ENCODE measurements around the gene ROCK1.
"Not testable (repeated sequence)": the region's sequence is repeated elsewhere in the genome, so short reads cannot be mapped to it uniquely, and the experiment has no call there.

ROCK1 gene

GRCh38 chr18:21111346-21112139, at the start of gene ROCK1:
ROCK1 (minus strand) TSS chr18:21111813; CDS start chr18:21110910, 903 bp downstream.
- DNase-seq (ENCODE audit: low read depth in 2 of 2): peak; percentile 90 to 92

GRCh38 chr18:21155443-21155842, 43.8 kb upstream of the ROCK1 start:
- no peak for DNase-seq (ENCODE audit: low read depth in 2 of 2)

- no peak for DNase-seq (ENCODE audit: low read depth in 2 of 2)
Observed at GRCh38 chr18:21146016-21146415, 34.4 kb upstream of the ROCK1 start.

GRCh38 chr18:21145371-21145770, 33.8 kb upstream of the ROCK1 start:
- no peak for DNase-seq (ENCODE audit: low read depth in 2 of 2)

- DNase-seq (ENCODE audit: low read depth in 2 of 2): no peak
Observed at GRCh38 chr18:21141668-21142422, 30.2 kb upstream of the ROCK1 start.

GRCh38 chr18:21137719-21138488, 26.3 kb upstream of the ROCK1 start:
- not testable (repeated sequence) for DNase-seq (ENCODE audit: low read depth in 2 of 2)

GRCh38 chr18:21134895-21135294, 23.3 kb upstream of the ROCK1 start:
- DNase-seq (ENCODE audit: low read depth in 2 of 2): no peak

GRCh38 chr18:21132398-21132918, 20.8 kb upstream of the ROCK1 start:
- no peak for DNase-seq (ENCODE audit: low read depth in 2 of 2)

- no peak for DNase-seq (ENCODE audit: low read depth in 2 of 2)
Observed at GRCh38 chr18:21131698-21132227, 20.1 kb upstream of the ROCK1 start.

GRCh38 chr18:21129566-21130216, 18.1 kb upstream of the ROCK1 start:
- DNase-seq (ENCODE audit: low read depth in 2 of 2): peak in 1 of 2 experiments; percentile 20

GRCh38 chr18:21123290-21123926, 11.8 kb upstream of the ROCK1 start:
- DNase-seq (ENCODE audit: low read depth in 2 of 2): no peak

- DNase-seq (ENCODE audit: low read depth in 2 of 2): no peak
Observed at GRCh38 chr18:21118806-21119205, 7.2 kb upstream of the ROCK1 start.

- peak; percentile 87 for DNase-seq (ENCODE audit: low read depth in 2 of 2)
Observed at GRCh38 chr18:21117409-21118131, 6.0 kb upstream of the ROCK1 start.

GRCh38 chr18:21115519-21116411, 4.2 kb upstream of the ROCK1 start:
- peak; percentile 87 to 88 for DNase-seq (ENCODE audit: low read depth in 2 of 2)

GRCh38 chr18:21112543-21113105, 1.0 kb upstream of the ROCK1 start:
- no peak for DNase-seq (ENCODE audit: low read depth in 2 of 2)

- DNase-seq (ENCODE audit: low read depth in 2 of 2): no peak
Observed at GRCh38 chr18:21112140-21112473, 494 bp upstream of the ROCK1 start.

GRCh38 chr18:21110713-21111345, 784 bp downstream of the ROCK1 start:
- DNase-seq (ENCODE audit: low read depth in 2 of 2): peak in 1 of 2 experiments; percentile 5

All from fibroblast of skin of left quadriceps (primary cell).